Superior temporal gyrus (tissue), 1 donor: Measurements from ENCODE around the gene CYBB.
"Not testable (repeated sequence)": the region's sequence is repeated elsewhere in the genome, so short reads cannot be mapped to it uniquely, and the experiment has no call there.

Experiments used
- DNase-seq: peaks from one replicate; pipeline ENCODE4 v3.0.0-alpha.2; 2016; ENCODE audit errors: extremely low spot score

The CYBB gene

GRCh38 chrX:37779857-37780256 is at the start of gene CYBB:
TSS of gene CYBB (plus strand) at chrX:37780059. CDS start at chrX:37780078, 19 bp downstream.
- no peak for DNase-seq

GRCh38 chrX:37745354-37745753 is 34.5 kb upstream of the CYBB start:
- DNase-seq, result peak; percentile 79

- DNase-seq, result no peak
Observed at GRCh38 chrX:37745835-37746217, 34.0 kb upstream of the CYBB start.

GRCh38 chrX:37746218-37746941 is 33.5 kb upstream of the CYBB start:
- no peak for DNase-seq

GRCh38 chrX:37746951-37747350 is 32.9 kb upstream of the CYBB start:
- no peak for DNase-seq

- no peak for DNase-seq
Observed at GRCh38 chrX:37752281-37752680, 27.6 kb upstream of the CYBB start.

GRCh38 chrX:37752936-37753335 is 26.9 kb upstream of the CYBB start:
- DNase-seq, result no peak

GRCh38 chrX:37753384-37753783 is 26.5 kb upstream of the CYBB start:
- DNase-seq, result no peak

GRCh38 chrX:37754516-37754915 is 25.3 kb upstream of the CYBB start:
- no peak for DNase-seq

- no peak for DNase-seq
Observed at GRCh38 chrX:37755025-37755424, 24.8 kb upstream of the CYBB start.

- DNase-seq, result no peak
Observed at GRCh38 chrX:37757082-37757481, 22.8 kb upstream of the CYBB start.

GRCh38 chrX:37759351-37759750 is 20.5 kb upstream of the CYBB start:
- no peak for DNase-seq

GRCh38 chrX:37759878-37760418 is 19.9 kb upstream of the CYBB start:
- DNase-seq, result no peak

- no peak for DNase-seq
Observed at GRCh38 chrX:37763400-37763799, 16.5 kb upstream of the CYBB start.

- no peak for DNase-seq
Observed at GRCh38 chrX:37765507-37765906, 14.4 kb upstream of the CYBB start.

- no peak for DNase-seq
Observed at GRCh38 chrX:37767430-37767829, 12.4 kb upstream of the CYBB start.

- not testable (repeated sequence) for DNase-seq
Observed at GRCh38 chrX:37768866-37769265, 11.0 kb upstream of the CYBB start.

GRCh38 chrX:37776283-37776986 is 3.4 kb upstream of the CYBB start:
- no peak for DNase-seq

- no peak for DNase-seq
Observed at GRCh38 chrX:37776987-37777325, 2.9 kb upstream of the CYBB start.

- no peak for DNase-seq
Observed at GRCh38 chrX:37781081-37781480, 1.2 kb downstream of the CYBB start.

GRCh38 chrX:37781814-37782213 is 2.0 kb downstream of the CYBB start:
- no peak for DNase-seq

GRCh38 chrX:37782359-37782758 is 2.5 kb downstream of the CYBB start:
- no peak for DNase-seq

- DNase-seq, result no peak
Observed at GRCh38 chrX:37783305-37783704, 3.4 kb downstream of the CYBB start.
